Trophoblast cell (in vitro differentiated cells and primary cell): ENCODE results near the gene DNMT3A.

Source experiments
- DNase-seq, 2 donors: peaks; one replicate each; pipeline ENCODE4 v3.0.0-alpha.2; 2016
- H2AFZ ChIP-seq: 2 replicates; pipeline ENCODE4 v1.6.1; 2013; ENCODE audit warnings: low read length, moderate library complexity, mild to moderate bottlenecking; ENCODE audit not compliant: insufficient read depth, poor library complexity
- H2AK5ac ChIP-seq: 2 replicates; pipeline ENCODE4 v1.6.1; 2013; ENCODE audit warnings: mild to moderate bottlenecking, low read length
- H2BK120ac ChIP-seq: 2 replicates; pipeline ENCODE4 v1.6.1; 2013; ENCODE audit warnings: low read length, mild to moderate bottlenecking, moderate library complexity; ENCODE audit not compliant: insufficient read depth, poor library complexity
- H2BK12ac ChIP-seq: 2 replicates; pipeline ENCODE4 v1.6.1; 2013; ENCODE audit warnings: mild to moderate bottlenecking, low read length, moderate library complexity
- H2BK5ac ChIP-seq: 2 replicates; pipeline ENCODE4 v1.6.1; 2013; ENCODE audit warnings: low read length, low read depth, moderate library complexity, mild to moderate bottlenecking; ENCODE audit not compliant: poor library complexity
- H3K14ac ChIP-seq: 2 replicates; pipeline ENCODE4 v1.6.1; 2013; ENCODE audit warnings: mild to moderate bottlenecking, low read length
- H3K18ac ChIP-seq: 2 replicates; pipeline ENCODE4 v1.6.1; 2013; ENCODE audit warnings: mild to moderate bottlenecking, low read length
- H3K23ac ChIP-seq: 2 replicates; pipeline ENCODE4 v1.6.1; 2013; ENCODE audit warnings: low read length
- H3K27ac ChIP-seq: 2 replicates; pipeline ENCODE4 v1.5.1; 2013; ENCODE audit warnings: low read depth, mild to moderate bottlenecking, inconsistent platforms, low read length, moderate library complexity
- H3K27me3 ChIP-seq: 2 replicates; pipeline ENCODE4 v1.6.1; 2013; ENCODE audit warnings: inconsistent platforms, mild to moderate bottlenecking, low read length, moderate library complexity; ENCODE audit not compliant: insufficient read depth
- H3K36me3 ChIP-seq, 2 experiments: 1 replicate in 1 of 2; 2 replicates in 1 of 2; pipeline ENCODE4 v1.6.1; 2013; ENCODE audit warnings: low read length in 2 of 2, mild to moderate bottlenecking in 2 of 2, moderate library complexity in 1 of 2; ENCODE audit not compliant: insufficient read depth in 2 of 2, control insufficient read depth in 1 of 2
- H3K4ac ChIP-seq: 2 replicates; pipeline ENCODE4 v1.6.1; 2013; ENCODE audit warnings: low read depth, mild to moderate bottlenecking, low read length, moderate library complexity
- H3K4me1 ChIP-seq, 2 experiments: 1 replicate in 1 of 2; 2 replicates in 1 of 2; pipeline ENCODE4 v1.6.1; 2013; ENCODE audit warnings: low read length in 2 of 2, mild to moderate bottlenecking in 2 of 2, moderate library complexity in 1 of 2; ENCODE audit not compliant: insufficient read depth in 2 of 2, control insufficient read depth in 1 of 2
- H3K4me2 ChIP-seq: 2 replicates; pipeline ENCODE4 v1.6.1; 2013; ENCODE audit warnings: inconsistent platforms, mild to moderate bottlenecking, low read length, moderate library complexity
- H3K4me3 ChIP-seq: 2 replicates; pipeline ENCODE4 v1.5.1; 2013; ENCODE audit warnings: mild to moderate bottlenecking, low read depth, low read length, inconsistent platforms
- H3K79me1 ChIP-seq: one replicate; pipeline ENCODE4 v1.6.1; 2013; ENCODE audit warnings: low read length
- H3K79me2 ChIP-seq: 2 replicates; pipeline ENCODE4 v1.6.1; 2013; ENCODE audit warnings: low read length, mild to moderate bottlenecking; ENCODE audit not compliant: control insufficient read depth, insufficient read depth, poor library complexity
- H3K9ac ChIP-seq: 2 replicates; pipeline ENCODE4 v1.6.1; 2013; ENCODE audit warnings: mild to moderate bottlenecking, low read length
- H3K9me3 ChIP-seq: 2 replicates; pipeline ENCODE4 v1.6.1; 2013; ENCODE audit warnings: low read depth, mild to moderate bottlenecking, control low read depth, inconsistent platforms, low read length; ENCODE audit not compliant: insufficient read depth
- H4K12ac ChIP-seq: 2 replicates; pipeline ENCODE4 v1.6.1; 2013; ENCODE audit warnings: low read depth, mild to moderate bottlenecking, low read length, moderate library complexity
- H4K8ac ChIP-seq: 2 replicates; pipeline ENCODE4 v1.6.1; 2013; ENCODE audit warnings: low read depth, mild to moderate bottlenecking, low read length, moderate library complexity
- H4K91ac ChIP-seq: one replicate; pipeline ENCODE4 v1.6.1; 2013; ENCODE audit warnings: low read depth, mild to moderate bottlenecking, low read length, moderate library complexity
- WGBS: extraction: QIAGEN DNeasy Blood & Tissue Kit; methylation state at CpG from one replicate; pipeline ENCODE4 v1.1.7; 2013; ENCODE audit warnings: missing lambda C conversion rate; ENCODE audit not compliant: insufficient read length, insufficient coverage; ENCODE audit errors: extremely low coverage; 5-methylcytosine and 5-hydroxymethylcytosine counted together

The DNMT3A gene

DNA sequence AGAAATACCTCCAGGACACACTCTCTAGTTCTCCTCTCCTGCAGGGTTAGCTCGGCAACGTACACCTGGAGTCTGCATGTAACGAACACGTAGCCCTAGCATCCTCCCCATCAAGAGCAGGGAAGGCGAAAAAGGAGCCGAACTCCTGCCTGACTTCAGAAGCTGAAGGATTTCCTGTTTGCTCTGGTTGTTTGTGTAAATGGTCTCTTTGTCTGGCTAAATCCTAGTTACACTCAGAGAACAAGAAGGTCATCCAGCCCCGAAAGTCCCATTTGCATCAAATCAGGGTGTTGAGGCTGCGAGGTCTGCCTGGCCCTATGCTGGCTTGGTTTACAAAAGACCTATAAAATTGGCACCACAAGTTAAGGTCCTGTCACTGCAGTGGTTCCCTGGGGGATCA, 107.0 kb downstream of the DNMT3A start:
- no CpG with 5 or more reads among the region's 8 CpGs for WGBS
- no peak overlapping the region for H3K18ac ChIP-seq
- H3K4me1 ChIP-seq = peaks cover 2 to 5% of the 10 kb centered on the region in 2 experiments
- H3K4me3 ChIP-seq = no peak overlapping the region
- no peak overlapping the region for H3K9ac ChIP-seq
- H2BK5ac ChIP-seq = no peak overlapping the region
- no peak overlapping the region for H2AK5ac ChIP-seq
- no peak overlapping the region for H3K4me2 ChIP-seq
- no peaks in the 10 kb centered on the region for H3K79me2 ChIP-seq
- H3K9me3 ChIP-seq = peaks cover 2% of the 10 kb centered on the region
- DNase-seq = no peak
- no peaks in the 10 kb centered on the region for H3K27me3 ChIP-seq
- H2BK120ac ChIP-seq = no peak overlapping the region
- no peak overlapping the region for H2AFZ ChIP-seq
- H4K91ac ChIP-seq = no peak overlapping the region
- no peak overlapping the region for H4K8ac ChIP-seq
- H3K4ac ChIP-seq = no peak overlapping the region
- H3K36me3 ChIP-seq = peaks cover 59 to 67% of the 10 kb centered on the region in 2 experiments
- no peak overlapping the region for H3K23ac ChIP-seq
- no peaks in the 10 kb centered on the region for H3K79me1 ChIP-seq
- no peak overlapping the region for H3K27ac ChIP-seq
- no peak overlapping the region for H2BK12ac ChIP-seq
- H4K12ac ChIP-seq = no peak overlapping the region
- H3K14ac ChIP-seq = no peak overlapping the region

DNA sequence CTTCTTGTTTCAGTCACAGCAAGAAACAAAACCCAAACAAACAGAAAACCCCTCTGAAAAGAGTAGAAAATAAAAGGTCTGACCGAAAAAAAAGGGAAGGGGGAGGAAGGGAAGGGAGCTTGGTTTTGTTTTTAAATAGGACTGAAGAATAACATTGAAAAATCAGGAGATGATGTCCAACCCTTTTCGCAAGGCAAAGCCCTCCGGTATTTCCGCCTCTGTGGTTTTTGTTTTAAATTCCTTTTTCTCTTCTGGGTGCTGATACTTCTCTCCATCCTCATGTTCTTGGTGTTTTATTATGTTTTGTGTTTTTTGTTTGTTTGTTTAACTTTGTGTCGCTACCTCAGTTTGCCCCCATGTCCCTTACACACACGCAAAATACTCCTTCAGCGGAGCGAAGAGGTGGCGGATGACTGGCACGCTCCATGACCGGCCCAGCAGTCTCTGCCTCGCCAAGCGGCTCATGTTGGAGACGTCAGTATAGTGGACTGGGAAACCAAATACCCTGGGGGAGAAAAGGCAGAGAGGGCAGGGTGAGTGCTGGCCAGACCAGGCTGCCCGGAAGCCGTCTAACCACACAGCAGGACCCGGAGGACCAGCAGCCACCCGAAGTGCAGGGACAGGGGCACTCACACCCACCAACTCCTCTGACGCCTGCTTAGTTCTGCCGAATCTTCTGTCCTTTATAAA, 107.7 kb downstream of the DNMT3A start:
- Histone ChIP-seq H3K23ac (no peak overlapping the region), H2AK5ac (no peak overlapping the region), H2AFZ (no peak overlapping the region), H2BK5ac (no peak overlapping the region), H3K4ac (no peak overlapping the region), H2BK12ac (no peak overlapping the region), H3K9ac (no peak overlapping the region), H3K4me3 (no peak overlapping the region), H3K9me3 (peaks cover 2% of the 10 kb centered on the region), H3K79me1 (no peaks in the 10 kb centered on the region), H3K79me2 (no peaks in the 10 kb centered on the region), H3K27me3 (no peaks in the 10 kb centered on the region), H4K8ac (no peak overlapping the region), H3K14ac (no peak overlapping the region), H3K27ac (no peak overlapping the region), H4K12ac (no peak overlapping the region), H3K4me2 (no peak overlapping the region), H3K18ac (no peak overlapping the region), H2BK120ac (no peak overlapping the region), H3K4me1 (peaks cover 2 to 5% of the 10 kb centered on the region in 2 experiments), H3K36me3 (peaks cover 52 to 60% of the 10 kb centered on the region in 2 experiments), H4K91ac (no peak overlapping the region)
- no CpG with 5 or more reads among the region's 20 CpGs for WGBS
- no peak for DNase-seq

DNA sequence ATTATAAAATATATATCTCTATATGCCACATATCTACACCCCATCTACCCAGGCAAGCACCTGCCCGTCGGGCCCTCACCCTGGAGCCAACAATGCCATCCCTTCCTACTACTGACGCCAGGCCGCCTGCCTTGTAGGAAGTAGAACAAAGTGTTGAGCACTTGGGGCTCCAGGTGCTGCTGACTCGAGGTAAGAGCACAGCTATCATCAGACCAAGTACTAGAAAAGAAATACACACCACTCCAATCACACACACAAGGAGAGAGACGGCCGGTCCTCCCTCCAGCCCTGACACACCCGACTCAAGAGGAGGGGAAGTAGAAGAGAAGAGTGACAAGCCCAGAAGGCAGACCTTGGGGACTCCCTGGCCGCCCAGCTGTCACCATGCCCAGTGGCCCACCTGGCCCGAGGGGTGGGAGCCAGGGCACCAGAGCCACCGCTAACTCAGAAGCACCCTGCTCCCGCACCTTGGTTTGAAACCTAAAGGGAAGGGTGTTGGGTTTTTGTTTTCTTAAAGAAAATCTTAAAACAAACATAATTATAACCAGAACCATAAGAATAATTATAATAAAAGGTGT, 109.4 kb downstream of the DNMT3A start:
- Histone ChIP-seq H3K9me3 (peaks cover 2% of the 10 kb centered on the region), H3K79me1 (no peaks in the 10 kb centered on the region), H2AFZ (no peak overlapping the region), H4K12ac (no peak overlapping the region), H4K91ac (no peak overlapping the region), H2BK12ac (no peak overlapping the region), H2BK5ac (no peak overlapping the region), H3K4me3 (no peak overlapping the region), H3K36me3 (peaks cover 41 to 46% of the 10 kb centered on the region in 2 experiments), H3K18ac (no peak overlapping the region), H3K9ac (no peak overlapping the region), H3K79me2 (no peaks in the 10 kb centered on the region), H2AK5ac (no peak overlapping the region), H2BK120ac (no peak overlapping the region), H3K27me3 (no peaks in the 10 kb centered on the region), H4K8ac (no peak overlapping the region), H3K27ac (no peak overlapping the region), H3K14ac (no peak overlapping the region), H3K4ac (no peak overlapping the region), H3K4me1 (peaks cover 2 to 5% of the 10 kb centered on the region in 2 experiments), H3K23ac (no peak overlapping the region), H3K4me2 (no peak overlapping the region)
- no peak for DNase-seq
- no CpG with 5 or more reads among the region's 12 CpGs for WGBS

DNA sequence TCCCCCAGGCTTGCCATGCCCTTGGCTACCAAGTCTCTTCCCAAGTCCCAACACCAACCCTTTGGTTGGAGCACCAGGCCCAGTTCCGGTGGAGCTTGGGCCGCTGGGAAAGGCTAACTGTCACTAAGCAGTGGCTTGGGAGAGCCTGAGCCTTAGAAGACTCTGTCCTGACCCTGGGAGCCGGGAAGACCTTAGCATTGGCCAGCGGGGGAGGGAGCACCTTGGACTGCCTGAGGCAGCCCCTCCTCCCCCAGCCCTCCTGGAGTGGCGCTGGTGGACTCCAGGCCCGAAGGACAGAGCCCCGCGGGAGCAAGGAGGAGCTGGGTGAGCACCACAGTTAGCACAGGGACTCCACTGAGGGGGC, 110.8 kb downstream of the DNMT3A start:
- Histone ChIP-seq H2AFZ (no peak overlapping the region), H3K9ac (no peak overlapping the region), H2BK5ac (no peak overlapping the region)

More for the DNA sequence above, 110.8 kb downstream of the DNMT3A start:
- H2BK12ac ChIP-seq = no peak overlapping the region
- no peak overlapping the region for H3K4me3 ChIP-seq
- H3K27ac ChIP-seq = no peak overlapping the region
- no peak overlapping the region for H3K4ac ChIP-seq
- no peaks in the 10 kb centered on the region for H3K79me1 ChIP-seq
- H3K14ac ChIP-seq = no peak overlapping the region
- H2BK120ac ChIP-seq = no peak overlapping the region
- H3K36me3 ChIP-seq = peaks cover 33 to 37% of the 10 kb centered on the region in 2 experiments
- H3K79me2 ChIP-seq = no peaks in the 10 kb centered on the region
- no peak overlapping the region for H4K8ac ChIP-seq
- no CpG with 5 or more reads among the region's 8 CpGs for WGBS
- H3K4me1 ChIP-seq = peaks cover 2 to 5% of the 10 kb centered on the region in 2 experiments
- no peak overlapping the region for H3K18ac ChIP-seq
- no peak for DNase-seq
- H2AK5ac ChIP-seq = no peak overlapping the region
- no peak overlapping the region for H3K23ac ChIP-seq
- H3K9me3 ChIP-seq = no peaks in the 10 kb centered on the region
- H4K91ac ChIP-seq = no peak overlapping the region
- H3K27me3 ChIP-seq = no peaks in the 10 kb centered on the region
- no peak overlapping the region for H3K4me2 ChIP-seq
- no peak overlapping the region for H4K12ac ChIP-seq
